ENCODE measurements around the gene CBFA2T2.

- no peak for TF ChIP-seq POLR2A (IDR thresholded peaks at IDR 0.05)
- TF ChIP-seq CTCF (IDR thresholded peaks at IDR 0.05), result no peak
Measured at GRCh38 chr20:33470457-33470856, 19.4 kb upstream of the CBFA2T2 start.
